Breast epithelium (tissue), 4 donors: Measurements from ENCODE around the gene DGKB. TPM values are rescaled to one million over a fixed set of nuclear protein-coding genes. Genes with fewer than 3 reads are reported as not detected.

ENCODE experiments used
- DNase-seq, 2 donors: peaks; one replicate each; pipeline ENCODE4 v3.0.0-alpha.2; 2019; ENCODE audit warnings: low spot score in 2 of 2
- H3K27ac ChIP-seq, 2 donors: fragments of 200-600 bp; sonication (generic) in 1 of 2; one replicate each; pipeline ENCODE4 v1.5.1; 2016 to 2019; ENCODE audit warnings: mild to moderate bottlenecking in 1 of 2
- H3K27me3 ChIP-seq, 2 donors: fragments of 200-600 bp; sonication (generic) in 1 of 2; one replicate each; pipeline versions ENCODE4 v1.5.1 to v1.6.0; 2017 to 2019; ENCODE audit warnings: control low read depth in 1 of 2, mild to moderate bottlenecking in 1 of 2
- H3K36me3 ChIP-seq: fragments of 200-600 bp; one replicate; pipeline ENCODE4 v1.5.1; 2019
- H3K4me1 ChIP-seq, 2 donors: fragments of 200-600 bp; sonication (generic); one replicate each; pipeline ENCODE4 v1.5.1; 2016 to 2019; ENCODE audit warnings: control low read depth in 1 of 2
- H3K4me3 ChIP-seq, 3 donors: fragments of 200-600 bp; sonication (generic); 1 replicate in 2 of 3; 2 replicates in 1 of 3; pipeline ENCODE4 v1.5.1; 2016 to 2019; ENCODE audit warnings: mild to moderate bottlenecking in 3 of 3, moderate library complexity in 2 of 3
- H3K9me3 ChIP-seq, 2 donors: fragments of 200-600 bp; sonication (generic) in 1 of 2; one replicate each; pipeline ENCODE4 v1.5.1; 2016 to 2019; ENCODE audit warnings: control low read depth in 1 of 2
- POLR2A ChIP-seq: fragments of 450-650 bp; IDR thresholded peaks from one replicate; pipeline ENCODE4 v1.6.1; 2016; ENCODE audit warnings: antibody characterized with exemption, mild to moderate bottlenecking, moderate library complexity
- POLR2AphosphoS5 ChIP-seq, 3 donors: sonication (generic); formaldehyde crosslinking; IDR thresholded peaks; one replicate each; pipeline ENCODE4 v1.6.1; 2017; ENCODE audit warnings: antibody characterized with exemption in 3 of 3
- intact Hi-C: fragments of 100-400 bp; cut with DNase I; formaldehyde crosslinking; loops from one replicate; pipeline ENCODE4 v1.15.1; 2023; ENCODE audit warnings: low total_unique reads
- total RNA-seq, 3 donors: library from RNA; depleted of rRNA; stranded (reverse); fragments of >200 nt; gene quantifications; one replicate each; pipeline ENCODE4 v1.1.0, GENCODE V29; 2016
- TF ChIP-seq, protein P1 (sequence below), 3 donors: fragments of 450-650 bp; IDR thresholded peaks; one replicate each; pipeline ENCODE4 v1.5.1; 2016 to 2017; ENCODE audit warnings: antibody characterized with exemption in 3 of 3, mild to moderate bottlenecking in 3 of 3, moderate library complexity in 3 of 3

DGKB gene
- total RNA-seq, 3 donors from 2014 or later = 0.16 to 0.44 (median 0.33) TPM

DNA sequence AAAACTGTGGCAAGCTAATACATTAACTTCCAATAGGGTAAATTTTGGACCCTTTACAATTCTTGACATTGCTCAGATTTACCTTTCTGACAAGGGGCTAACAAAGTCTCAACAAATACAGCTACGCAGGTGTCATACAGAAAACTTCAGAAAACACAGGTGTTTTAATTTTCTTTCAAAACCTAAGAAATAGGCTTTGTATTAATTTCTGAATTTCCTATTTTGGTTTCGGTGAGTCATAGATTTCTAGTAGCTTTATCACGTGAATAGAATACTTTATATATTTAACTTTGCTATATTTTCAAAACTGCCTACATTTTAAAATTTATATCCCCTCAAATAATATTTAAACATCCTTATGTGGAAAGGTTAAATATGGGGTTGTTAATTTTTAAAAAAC, 215.3 kb downstream of the DGKB start:
- no peaks in the 10 kb centered on the region for H3K27me3 ChIP-seq
- intact Hi-C loops = no loop called here

DNA sequence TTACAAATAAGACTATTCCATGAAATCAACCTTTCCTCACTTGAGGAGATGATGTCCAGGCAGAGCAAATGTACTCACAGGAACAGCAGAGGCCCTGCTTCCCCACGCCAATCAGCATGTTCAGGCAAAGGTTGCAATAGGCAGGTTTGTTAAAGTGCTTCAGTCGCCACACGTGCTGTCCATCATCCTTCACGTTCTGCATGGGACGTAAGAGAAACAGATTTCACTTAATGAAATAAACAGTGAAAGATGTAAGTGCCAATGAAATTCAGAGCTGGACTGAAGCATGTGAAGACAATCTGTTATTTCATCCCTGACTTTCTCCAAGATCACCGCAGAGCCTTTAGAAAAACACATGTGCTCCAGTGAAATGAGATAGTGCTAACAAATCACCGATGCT, 217.4 kb downstream of the DGKB start:
- Histone ChIP-seq H3K9me3 (no peaks in the 10 kb centered on the region), H3K36me3 (no peaks in the 10 kb centered on the region), H3K4me1 (no peaks in the 10 kb centered on the region), H3K27ac (no peak overlapping the region), H3K27me3 (no peaks in the 10 kb centered on the region), H3K4me3 (no peak overlapping the region)
- TF ChIP-seq, protein P1, sequence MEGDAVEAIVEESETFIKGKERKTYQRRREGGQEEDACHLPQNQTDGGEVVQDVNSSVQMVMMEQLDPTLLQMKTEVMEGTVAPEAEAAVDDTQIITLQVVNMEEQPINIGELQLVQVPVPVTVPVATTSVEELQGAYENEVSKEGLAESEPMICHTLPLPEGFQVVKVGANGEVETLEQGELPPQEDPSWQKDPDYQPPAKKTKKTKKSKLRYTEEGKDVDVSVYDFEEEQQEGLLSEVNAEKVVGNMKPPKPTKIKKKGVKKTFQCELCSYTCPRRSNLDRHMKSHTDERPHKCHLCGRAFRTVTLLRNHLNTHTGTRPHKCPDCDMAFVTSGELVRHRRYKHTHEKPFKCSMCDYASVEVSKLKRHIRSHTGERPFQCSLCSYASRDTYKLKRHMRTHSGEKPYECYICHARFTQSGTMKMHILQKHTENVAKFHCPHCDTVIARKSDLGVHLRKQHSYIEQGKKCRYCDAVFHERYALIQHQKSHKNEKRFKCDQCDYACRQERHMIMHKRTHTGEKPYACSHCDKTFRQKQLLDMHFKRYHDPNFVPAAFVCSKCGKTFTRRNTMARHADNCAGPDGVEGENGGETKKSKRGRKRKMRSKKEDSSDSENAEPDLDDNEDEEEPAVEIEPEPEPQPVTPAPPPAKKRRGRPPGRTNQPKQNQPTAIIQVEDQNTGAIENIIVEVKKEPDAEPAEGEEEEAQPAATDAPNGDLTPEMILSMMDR (IDR thresholded peaks at IDR 0.05) = no peak
- TF ChIP-seq POLR2A (no peak), POLR2AphosphoS5 (IDR thresholded peaks at IDR 0.05) (no peak)
- DNase-seq = no peak
- intact Hi-C loops = no loop called here

More for the DNA sequence above, 215.3 kb downstream of the DGKB start:
- Histone ChIP-seq H3K27ac (no peak overlapping the region), H3K36me3 (no peaks in the 10 kb centered on the region), H3K9me3 (no peaks in the 10 kb centered on the region), H3K4me3 (no peak overlapping the region), H3K4me1 (no peaks in the 10 kb centered on the region)
- no peak for TF ChIP-seq POLR2A
- TF ChIP-seq, protein P1 (IDR thresholded peaks at IDR 0.05) = no peak
- no peak for TF ChIP-seq POLR2AphosphoS5 (IDR thresholded peaks at IDR 0.05)
- no peak for DNase-seq

DNA sequence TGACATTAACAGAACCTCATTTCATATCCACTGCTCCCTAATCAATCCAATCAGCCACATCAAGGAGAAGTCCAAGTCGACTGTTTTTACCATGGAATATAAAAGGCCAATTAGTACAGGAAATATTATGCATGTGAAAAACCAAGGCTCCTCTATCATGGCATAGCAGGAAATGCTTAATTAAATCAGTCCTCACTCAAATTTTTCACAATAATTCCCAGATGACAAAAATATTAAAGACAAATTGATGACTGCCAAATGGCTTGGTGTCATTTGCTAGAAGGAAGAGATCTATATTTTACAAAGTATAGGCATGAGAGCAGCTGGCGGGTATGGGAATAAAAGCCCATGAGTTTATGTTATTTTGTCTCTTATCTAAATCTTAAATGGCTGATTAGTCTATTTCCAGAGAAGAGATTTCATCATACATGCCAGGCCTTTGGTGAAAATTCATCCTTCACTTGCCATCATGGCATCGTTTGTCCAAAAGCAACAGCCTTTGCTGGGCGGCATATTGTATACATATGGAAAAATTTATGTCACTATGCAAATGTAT, 219.6 kb downstream of the DGKB start:
- DNase-seq = no peak
- TF ChIP-seq, protein P1 (IDR thresholded peaks at IDR 0.05) = no peak
- no peak for TF ChIP-seq POLR2AphosphoS5 (IDR thresholded peaks at IDR 0.05)
- TF ChIP-seq POLR2A = no peak
- Histone ChIP-seq H3K4me3 (no peak overlapping the region), H3K9me3 (no peaks in the 10 kb centered on the region), H3K4me1 (no peaks in the 10 kb centered on the region), H3K27me3 (no peaks in the 10 kb centered on the region), H3K36me3 (no peaks in the 10 kb centered on the region), H3K27ac (no peak overlapping the region)
- intact Hi-C loops = no loop called here

DNA sequence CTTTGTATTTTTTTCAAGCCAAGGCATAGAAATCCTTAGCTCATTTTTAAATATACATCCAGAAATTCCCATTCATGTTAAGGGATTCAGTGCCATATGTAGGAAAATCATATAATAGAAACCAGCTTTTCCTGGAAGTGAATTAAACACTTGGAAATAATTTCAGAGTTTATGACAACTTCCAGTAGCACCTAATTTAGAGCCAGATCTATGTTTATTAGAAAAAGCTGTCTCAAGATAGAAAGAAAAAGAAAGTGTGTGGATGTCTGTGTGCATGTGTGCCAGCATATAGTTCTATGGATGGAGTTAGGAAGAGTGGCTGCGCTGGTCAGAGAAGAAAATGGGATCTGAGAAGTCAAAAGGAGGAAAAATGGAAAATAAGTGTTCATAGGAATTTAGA, 225.7 kb downstream of the DGKB start:
- H3K9me3 ChIP-seq = no peaks in the 10 kb centered on the region
- DNase-seq = no peak

GRCh38 chr7:14673202-14673601, 229.3 kb downstream of the DGKB start:
- intact Hi-C loops = no loop called here
- Histone ChIP-seq H3K4me3 (no peak overlapping the region), H3K36me3 (no peaks in the 10 kb centered on the region), H3K4me1 (no peaks in the 10 kb centered on the region), H3K9me3 (no peaks in the 10 kb centered on the region), H3K27ac (no peak overlapping the region), H3K27me3 (no peaks in the 10 kb centered on the region)
- TF ChIP-seq, protein P1 (IDR thresholded peaks at IDR 0.05) = no peak
- TF ChIP-seq POLR2A (no peak), POLR2AphosphoS5 (IDR thresholded peaks at IDR 0.05) (no peak)
- no peak for DNase-seq

More for the DNA sequence above, 225.7 kb downstream of the DGKB start:
- H3K27me3 ChIP-seq = no peaks in the 10 kb centered on the region
- no peak overlapping the region for H3K4me3 ChIP-seq
- intact Hi-C loops = no loop called here
- TF ChIP-seq, protein P1 (IDR thresholded peaks at IDR 0.05) = no peak
- TF ChIP-seq POLR2A = no peak
- TF ChIP-seq POLR2AphosphoS5 (IDR thresholded peaks at IDR 0.05) = no peak
- no peak overlapping the region for H3K27ac ChIP-seq
- no peaks in the 10 kb centered on the region for H3K36me3 ChIP-seq
- H3K4me1 ChIP-seq = no peaks in the 10 kb centered on the region
